Vagina (tissue), 2 donors: ENCODE results near the gene SDF2. TPM values are rescaled to one million over a fixed set of nuclear protein-coding genes. Genes with fewer than 3 reads are reported as not detected.

Experiments used
- DNase-seq, 2 donors: peaks; one replicate each; pipeline ENCODE4 v3.0.0-alpha.2; 2017; ENCODE audit errors: extremely low spot score in 2 of 2
- H3K27ac ChIP-seq: fragments of 200-600 bp; sonication (generic); one replicate; pipeline ENCODE4 v1.5.1; 2019
- H3K27me3 ChIP-seq: fragments of 200-600 bp; sonication (generic); one replicate; pipeline ENCODE4 v1.5.1; 2019
- H3K36me3 ChIP-seq, 2 donors: fragments of 200-600 bp; sonication (generic); one replicate each; pipeline ENCODE4 v1.5.1; 2017 to 2019
- H3K4me1 ChIP-seq: fragments of 200-600 bp; sonication (generic); one replicate; pipeline ENCODE4 v1.5.1; 2019
- H3K4me3 ChIP-seq, 2 donors: fragments of 200-600 bp; sonication (generic); 1 replicate in 1 of 2; 2 replicates in 1 of 2; pipeline ENCODE4 v1.5.1; 2016 to 2019
- H3K9me3 ChIP-seq: fragments of 200-600 bp; sonication (generic); one replicate; pipeline ENCODE4 v1.5.1; 2019
- CTCF ChIP-seq, 3 experiments: fragments of 450-650 bp in 2 of 3; fragments of 200-600 bp in 1 of 3; sonication (generic) in 1 of 3; IDR thresholded peaks; one replicate each; pipeline ENCODE4 v1.5.1; 2017 to 2019; ENCODE audit warnings: antibody characterized with exemption in 3 of 3, mild to moderate bottlenecking in 2 of 3, moderate library complexity in 2 of 3
- POLR2A ChIP-seq, 2 donors: fragments of 450-650 bp; IDR thresholded peaks; one replicate each; pipeline ENCODE4 v1.6.1; 2017; ENCODE audit warnings: antibody characterized with exemption in 2 of 2, mild to moderate bottlenecking in 2 of 2, moderate library complexity in 2 of 2
- POLR2AphosphoS5 ChIP-seq, 2 donors: sonication (generic); formaldehyde crosslinking; IDR thresholded peaks; one replicate each; pipeline ENCODE4 v1.9.0; 2017; ENCODE audit warnings: antibody characterized with exemption in 2 of 2, mild to moderate bottlenecking in 2 of 2, low read depth in 1 of 2; ENCODE audit not compliant: insufficient read depth in 1 of 2
- intact Hi-C: fragments of 100-400 bp; cut with DNase I; formaldehyde crosslinking; loops from one replicate; pipeline ENCODE4 v1.15.1; 2023
- total RNA-seq: library from RNA; depleted of rRNA; stranded (reverse); fragments of >200 nt; gene quantifications from one replicate; pipeline ENCODE4 v1.2.3, GENCODE V29; 2016

Gene SDF2
- total RNA-seq, 1 donor from 2014 or later: 33.1 TPM

- Histone ChIP-seq H3K27me3 (no peaks in the 10 kb centered on the region), H3K4me3 (peak within 1 kb of the TSS; percentile 89 to 95), H3K9me3 (no peaks in the 10 kb centered on the region), H3K4me1 (peaks cover 41% of the 10 kb centered on the region), H3K27ac (peak within 1 kb of the TSS; percentile 92), H3K36me3 (peaks cover 1 to 37% of the 10 kb centered on the region in 2 donors)
- peak in 1 of 2 donors; percentile 95 for DNase-seq
- peak in 1 of 3 experiments; percentile 23 for TF ChIP-seq CTCF (IDR thresholded peaks at IDR 0.05)
- peak; percentile 50 to 98 for TF ChIP-seq POLR2AphosphoS5 (IDR thresholded peaks at IDR 0.05; ENCODE audit: insufficient read depth in 1 of 2, low read depth in 1 of 2)
- TF ChIP-seq POLR2A (IDR thresholded peaks at IDR 0.05): peak; percentile 77 to 84
- intact Hi-C loops: no loop called here
Measured at GRCh38 chr17:28644787-28645575, 16.7 kb downstream of the SDF2 start, which contains the start of gene BLTP2. TSS of gene BLTP2 (minus strand) at chr17:28645158. CDS start at chr17:28645056, 102 bp downstream.

GRCh38 chr17:28643983-28644786, 17.5 kb downstream of the SDF2 start:
- intact Hi-C loops: no loop called here
- Histone ChIP-seq H3K9me3 (no peaks in the 10 kb centered on the region), H3K4me1 (peaks cover 41% of the 10 kb centered on the region), H3K27me3 (no peaks in the 10 kb centered on the region), H3K4me3 (peak overlapping the region; percentile 89 to 95), H3K27ac (peak overlapping the region; percentile 92), H3K36me3 (peaks cover 5 to 45% of the 10 kb centered on the region in 2 donors)
- peak in 1 of 2 donors; percentile 90 for DNase-seq
- peak in 1 of 3 experiments; percentile 34 for TF ChIP-seq CTCF (IDR thresholded peaks at IDR 0.05)
- TF ChIP-seq POLR2A (IDR thresholded peaks at IDR 0.05): no peak
- TF ChIP-seq POLR2AphosphoS5 (IDR thresholded peaks at IDR 0.05; ENCODE audit: insufficient read depth in 1 of 2, low read depth in 1 of 2): no peak

GRCh38 chr17:28641579-28641978, 20.1 kb downstream of the SDF2 start:
- H3K36me3 ChIP-seq: peaks cover 5 to 58% of the 10 kb centered on the region in 2 donors
- H3K27ac ChIP-seq: no peak overlapping the region

GRCh38 chr17:28635506-28635905, 26.2 kb downstream of the SDF2 start:
- Histone ChIP-seq H3K36me3 (peaks cover 5 to 93% of the 10 kb centered on the region in 2 donors), H3K9me3 (no peaks in the 10 kb centered on the region), H3K4me1 (no peaks in the 10 kb centered on the region), H3K27ac (no peak overlapping the region), H3K27me3 (no peaks in the 10 kb centered on the region), H3K4me3 (no peak overlapping the region)
- intact Hi-C loops: no loop called here
- TF ChIP-seq POLR2A (IDR thresholded peaks at IDR 0.05) (no peak), CTCF (IDR thresholded peaks at IDR 0.05) (no peak), POLR2AphosphoS5 (IDR thresholded peaks at IDR 0.05; ENCODE audit: insufficient read depth in 1 of 2, low read depth in 1 of 2) (no peak)
- DNase-seq: no peak

More at GRCh38 chr17:28641579-28641978, 20.1 kb downstream of the SDF2 start:
- H3K4me3 ChIP-seq: no peak overlapping the region
- intact Hi-C loops: no loop called here
- no peaks in the 10 kb centered on the region for H3K27me3 ChIP-seq
- TF ChIP-seq POLR2AphosphoS5 (IDR thresholded peaks at IDR 0.05; ENCODE audit: insufficient read depth in 1 of 2, low read depth in 1 of 2) (no peak), CTCF (IDR thresholded peaks at IDR 0.05) (no peak), POLR2A (IDR thresholded peaks at IDR 0.05) (no peak)
- H3K9me3 ChIP-seq: no peaks in the 10 kb centered on the region
- H3K4me1 ChIP-seq: peaks cover 34% of the 10 kb centered on the region
- DNase-seq: no peak
